H1 (cell line): ENCODE results near the gene MGRN1. TPM values are rescaled to one million over a fixed set of nuclear protein-coding genes. Genes with fewer than 3 reads are reported as not detected.
A peak's percentile ranks its signal among the peaks of the same experiment; 100 is the strongest.

Experiments
- CTCF ChIA-PET: fragments of 300-600 bp; sonication (Branson Sonifier 250); formaldehyde crosslinking; loops from one replicate; lab custom pipeline; 2021; ENCODE audit not compliant: partially characterized antibody; lab: Charles Lee
- POLR2A ChIA-PET: fragments of 300-600 bp; sonication (Branson Sonifier 250); formaldehyde crosslinking; loops from one replicate; lab custom pipeline; 2021; ENCODE audit warnings: inconsistent platforms; ENCODE audit not compliant: partially characterized antibody; lab: Charles Lee
- DNase-seq, 2 experiments: peaks; one replicate each; pipeline versions ENCODE4 v3.0.0 to v3.0.0-alpha.2; 2010 to 2022; ENCODE audit warnings: low spot score in 2 of 2, low read depth in 1 of 2, mixed read lengths in 1 of 2
- FAIRE-seq: peaks from 2 replicates; lab custom pipeline; 2011; peaks lifted over from hg19 to GRCh38; lab: Jason Lieb, UNC
- H2AFZ ChIP-seq: 2 replicates; pipeline ENCODE4 v1.8.1; 2012; ENCODE audit warnings: low read length, inconsistent platforms
- H2AK5ac ChIP-seq: 2 replicates; pipeline ENCODE4 v1.6.1; 2013; ENCODE audit warnings: low read depth, low read length
- H2BK120ac ChIP-seq: replicated peaks from 2 replicates; pipeline ENCODE3; 2013; ENCODE audit warnings: low read depth, low read length, inconsistent platforms
- H2BK12ac ChIP-seq: 2 replicates; pipeline ENCODE4 v1.6.1; 2013; ENCODE audit warnings: low read depth, low read length
- H2BK15ac ChIP-seq: 2 replicates; pipeline ENCODE4 v1.6.1; 2013; ENCODE audit warnings: low read length
- H2BK20ac ChIP-seq: 2 replicates; pipeline ENCODE4 v1.6.1; 2013; ENCODE audit warnings: low read length
- H2BK5ac ChIP-seq: 2 replicates; pipeline ENCODE4 v1.6.1; 2013; ENCODE audit warnings: low read depth, low read length
- H3K14ac ChIP-seq: 2 replicates; pipeline ENCODE4 v1.6.1; 2013; ENCODE audit warnings: inconsistent platforms; ENCODE audit not compliant: insufficient read length
- H3K18ac ChIP-seq: 2 replicates; pipeline ENCODE4 v1.6.1; 2013; ENCODE audit warnings: low read length; ENCODE audit errors: extremely low read depth
- H3K23ac ChIP-seq: 2 replicates; pipeline ENCODE4 v1.6.1; 2013; ENCODE audit warnings: inconsistent platforms; ENCODE audit not compliant: insufficient read length
- H3K23me2 ChIP-seq: 2 replicates; pipeline ENCODE4 v1.6.1; 2013; ENCODE audit warnings: low read depth, low read length
- H3K27ac ChIP-seq: 2 replicates; pipeline ENCODE4 v1.6.1; 2011; ENCODE audit warnings: low read depth, low read length, inconsistent platforms
- H3K27me3 ChIP-seq, 4 experiments: replicated peaks in 1 of 4; 1 replicate in 1 of 4; 2 replicates in 3 of 4; pipeline versions ENCODE4 v1.6.1 to v1.8.1; 2011 to 2013; ENCODE audit warnings: low read length in 3 of 4, mild to moderate bottlenecking in 3 of 4, inconsistent platforms in 2 of 4, mixed read lengths in 2 of 4, moderate library complexity in 1 of 4; ENCODE audit not compliant: control insufficient read depth in 3 of 4, insufficient read depth in 3 of 4; ENCODE audit errors: extremely low read depth in 1 of 4
- H3K36me3 ChIP-seq, 4 experiments: 2 replicates each; pipeline versions ENCODE4 v1.6.1 to v1.8.1; 2011 to 2013; ENCODE audit warnings: mild to moderate bottlenecking in 4 of 4, low read length in 3 of 4, moderate library complexity in 2 of 4, control low read depth in 1 of 4, inconsistent platforms in 1 of 4; ENCODE audit not compliant: insufficient read depth in 4 of 4, control insufficient read depth in 2 of 4
- H3K4ac ChIP-seq: replicated peaks from 2 replicates; pipeline ENCODE3; 2013; ENCODE audit warnings: low read length, low read depth, mixed read lengths, inconsistent platforms; ENCODE audit not compliant: insufficient read length
- H3K4me1 ChIP-seq, 4 experiments: replicated peaks in 1 of 4; 1 replicate in 1 of 4; 2 replicates in 3 of 4; pipeline versions ENCODE4 v1.6.1 to v1.8.1; 2011 to 2013; ENCODE audit warnings: low read length in 3 of 4, inconsistent platforms in 2 of 4, mixed read lengths in 1 of 4; ENCODE audit not compliant: insufficient read depth in 4 of 4, control insufficient read depth in 3 of 4
- H3K4me2 ChIP-seq, 2 experiments: 2 replicates each; pipeline versions ENCODE4 v1.6.1 to v1.8.1; 2011 to 2013; ENCODE audit warnings: low read depth in 2 of 2, low read length in 2 of 2, control low read depth in 1 of 2, inconsistent platforms in 1 of 2, mild to moderate bottlenecking in 1 of 2; ENCODE audit not compliant: insufficient read depth in 1 of 2
- H3K4me3 ChIP-seq, 4 experiments: fragments of 200-600, 300-600 bp in 1 of 4; sonication (generic), shearing (Covaris generic), sonication (Bioruptor Twin) in 1 of 4; 2 replicates each; pipeline versions ENCODE4 v1.5.1 to v1.8.1; 2011 to 2016; ENCODE audit warnings: low read length in 4 of 4, low read depth in 3 of 4, control low read depth in 2 of 4, inconsistent platforms in 2 of 4, mild to moderate bottlenecking in 2 of 4, mixed read lengths in 1 of 4, moderate library complexity in 1 of 4; ENCODE audit not compliant: insufficient read depth in 2 of 4; ENCODE audit errors: extremely low read depth in 1 of 4
- H3K56ac ChIP-seq: replicated peaks from 2 replicates; pipeline ENCODE3; 2013; ENCODE audit warnings: low read depth, mild to moderate bottlenecking, mixed read lengths, low read length, inconsistent platforms; ENCODE audit not compliant: insufficient read length
- H3K79me1 ChIP-seq: 2 replicates; pipeline ENCODE4 v1.6.1; 2013; ENCODE audit warnings: low read depth, low read length, control low read depth
- H3K79me2 ChIP-seq, 2 experiments: 2 replicates each; pipeline versions ENCODE4 v1.6.1 to v1.8.1; 2012 to 2013; ENCODE audit warnings: low read length in 2 of 2, mild to moderate bottlenecking in 2 of 2, inconsistent platforms in 1 of 2; ENCODE audit not compliant: insufficient read depth in 2 of 2, control insufficient read depth in 1 of 2
- H3K9ac ChIP-seq, 4 experiments: replicated peaks in 1 of 4; 1 replicate in 1 of 4; 2 replicates in 3 of 4; pipeline versions ENCODE4 v1.6.1 to v1.8.1; 2011 to 2013; ENCODE audit warnings: low read depth in 3 of 4, low read length in 3 of 4, control low read depth in 2 of 4, mild to moderate bottlenecking in 2 of 4, moderate library complexity in 2 of 4, inconsistent platforms in 1 of 4; ENCODE audit errors: extremely low read depth in 1 of 4
- H3K9me3 ChIP-seq, 2 experiments: 2 replicates each; pipeline versions ENCODE4 v1.6.1 to v1.8.1; 2012 to 2013; ENCODE audit warnings: mild to moderate bottlenecking in 2 of 2, moderate library complexity in 2 of 2, control low read depth in 1 of 2, inconsistent platforms in 1 of 2, low read depth in 1 of 2, low read length in 1 of 2, mixed read lengths in 1 of 2; ENCODE audit not compliant: insufficient read depth in 2 of 2
- H4K20me1 ChIP-seq, 2 experiments: replicated peaks in 1 of 2; 2 replicates each; pipeline versions ENCODE3 to v1.8.1; 2011 to 2013; ENCODE audit warnings: inconsistent platforms in 2 of 2, low read length in 2 of 2, mild to moderate bottlenecking in 1 of 2; ENCODE audit not compliant: insufficient read depth in 2 of 2, control insufficient read depth in 1 of 2
- H4K5ac ChIP-seq: 2 replicates; pipeline ENCODE4 v1.6.1; 2013; ENCODE audit warnings: low read length, low read depth, mixed read lengths, inconsistent platforms; ENCODE audit not compliant: insufficient read length
- H4K8ac ChIP-seq: 2 replicates; pipeline ENCODE4 v1.8.0; 2013; ENCODE audit warnings: mild to moderate bottlenecking, moderate library complexity, low read length, inconsistent platforms; ENCODE audit not compliant: insufficient read depth; ENCODE audit errors: extremely low read depth
- H4K91ac ChIP-seq: replicated peaks from 2 replicates; pipeline ENCODE3; 2013; ENCODE audit warnings: low read length, mixed read lengths, inconsistent platforms; ENCODE audit not compliant: insufficient read length
- E2F6 ChIP-seq: IDR thresholded peaks from 2 replicates; pipeline ENCODE4 v1.6.1; 2012; ENCODE audit warnings: inconsistent platforms
- EZH2 ChIP-seq: fragments of 200-600 bp; sonication (generic); IDR thresholded peaks from 2 replicates; pipeline ENCODE4 v1.7.1; 2012; ENCODE audit warnings: low read depth, mild to moderate bottlenecking, moderate library complexity, low read length, inconsistent platforms; ENCODE audit not compliant: severe bottlenecking
- WGBS, 2 experiments: shearing (Covaris generic) in 1 of 2; methylation state at CpG; one replicate each; pipeline versions ENCODE4 v1.1.6 to v1.1.7; 2013 to 2015; ENCODE audit warnings: low lambda C conversion rate in 2 of 2, mixed read lengths in 2 of 2, inconsistent platforms in 1 of 2, low coverage in 1 of 2, missing lambda C conversion rate in 1 of 2; ENCODE audit not compliant: insufficient replicate concordance in 2 of 2, insufficient coverage in 1 of 2, insufficient read length in 1 of 2; ENCODE audit errors: extremely low coverage in 1 of 2, missing lambda C conversion rate in 1 of 2; 5-methylcytosine and 5-hydroxymethylcytosine counted together
- polyA plus RNA-seq, 7 experiments: library from polyadenylated mRNA; depleted of rRNA in 3 of 7; stranded (reverse) in 5 of 7; unstranded in 2 of 7; fragments of >200 nt in 5 of 7; fragments of 200-250 nt in 2 of 7; gene quantifications; 1 replicate in 5 of 7; 2 replicates in 1 of 7; 4 replicates in 1 of 7; pipeline versions ENCODE4 v1.2.1 to v1.2.3, GENCODE V29; 2011 to 2013; ENCODE audit warnings: missing spikeins in 2 of 7, mixed read lengths in 2 of 7
- total RNA-seq: library from RNA; stranded (reverse); fragmentation: NEBNext Ultra II Directional; extraction: Animal tissue kit (Norgen Biotek cat#: 25700); gene quantifications from 2 replicates; pipeline ENCODE4 v1.2.1, GENCODE V29; 2021

Gene MGRN1
- total and polyA plus RNA-seq, 2 of the 8 experiments (the other 6 are each of a cell fraction or from before 2014, with no cell fraction given) = 15.0 to 82.3 TPM

GRCh38 chr16:4656695-4657686 lies 32.4 kb downstream of the MGRN1 start:
- no peaks in the 10 kb centered on the region for H3K23me2 ChIP-seq
- H3K18ac ChIP-seq = no peak overlapping the region
- H3K9ac ChIP-seq = no peak overlapping the region
- no peak overlapping the region for H2AFZ ChIP-seq
- no peaks in the 10 kb centered on the region for H3K27me3 ChIP-seq
- H4K91ac ChIP-seq = no peak overlapping the region
- H2BK15ac ChIP-seq = no peak overlapping the region
- WGBS, 2 experiments = 89% methylated on average over 25 of the region's 25 CpGs; no CpG with 5 or more reads in 1 of the 2 experiments
- H3K4ac ChIP-seq = no peak overlapping the region
- CTCF ChIA-PET = interaction anchor here (0.7 to 2.0 kb wide), 4 partner anchors 16 to 150 kb away, joined by 3 to 7 read pairs (median 5); no protein-coding TSS in a partner anchor
- POLR2A ChIA-PET = no interaction called here
- FAIRE-seq (no peak), DNase-seq (no peak)
- no peak overlapping the region for H2BK5ac ChIP-seq
- H3K4me1 ChIP-seq = no peaks in the 10 kb centered on the region
- TF ChIP-seq E2F6 = peak; percentile 41; the same call in 1 of the 2 replicates
- TF ChIP-seq EZH2 = no peak
- no peak overlapping the region for H3K27ac ChIP-seq
- no peak overlapping the region for H2BK12ac ChIP-seq
- no peaks in the 10 kb centered on the region for H3K79me2 ChIP-seq
- H4K5ac ChIP-seq = no peak overlapping the region
- peak overlapping the region; percentile 11; the same call in 1 of the 2 replicates for H4K8ac ChIP-seq
- H3K14ac ChIP-seq = no peak overlapping the region
- no peaks in the 10 kb centered on the region for H3K9me3 ChIP-seq
- peaks cover 4 to 17% of the 10 kb centered on the region in 2 experiments for H4K20me1 ChIP-seq
- H3K4me3 ChIP-seq = no peak overlapping the region
- peaks cover 0 to 13% (median 9%) of the 10 kb centered on the region in 4 experiments; a peak in 7 of 8 replicates for H3K36me3 ChIP-seq
- peaks cover 3% of the 10 kb centered on the region; the same call in 1 of the 2 replicates for H3K79me1 ChIP-seq
- H3K23ac ChIP-seq = no peak overlapping the region
- no peak overlapping the region for H2BK120ac ChIP-seq
- H3K56ac ChIP-seq = no peak overlapping the region
- no peak overlapping the region for H3K4me2 ChIP-seq
- no peak overlapping the region for H2AK5ac ChIP-seq
- no peak overlapping the region for H2BK20ac ChIP-seq
